Adrenal gland (tissue), 5 donors: ENCODE measurements around the gene PYGB.

Experiments
- CTCF ChIP-seq, 6 experiments: fragments of 450-650 bp in 4 of 6; fragments of 200-600 bp in 2 of 6; sonication (generic) in 1 of 6; IDR thresholded peaks; 1 replicate in 5 of 6; 2 replicates in 1 of 6; pipeline versions ENCODE4 v1.5.1 to v1.8.0; 2016 to 2021; ENCODE audit warnings: antibody characterized with exemption in 6 of 6, mild to moderate bottlenecking in 2 of 6, moderate library complexity in 1 of 6
- POLR2A ChIP-seq, 2 donors: fragments of 450-650 bp; IDR thresholded peaks; one replicate each; pipeline ENCODE4 v1.6.1; 2017; ENCODE audit warnings: antibody characterized with exemption in 2 of 2, mild to moderate bottlenecking in 2 of 2, moderate library complexity in 1 of 2
- donor health status: DM: no; HTN: no; CAD: no.

- TF ChIP-seq POLR2A (IDR thresholded peaks at IDR 0.05) = no peak
- TF ChIP-seq CTCF (IDR thresholded peaks at IDR 0.05) = no peak
These were observed 73.5 kb downstream of the PYGB start for GRCh38 chr20:25321262-25321831.
